GM06990 (cell line): ENCODE data around the gene ZNF33A.

Source experiments
- DNase-seq: peaks from one replicate; pipeline ENCODE4 v3.0.0-alpha.2; 2011; ENCODE audit not compliant: insufficient read length; ENCODE audit errors: extremely low read depth
- H3K27me3 ChIP-seq: replicated peaks from 2 replicates; pipeline ENCODE4 v1.6.0; 2011; ENCODE audit warnings: low read length; ENCODE audit not compliant: control insufficient read depth, insufficient read depth
- H3K36me3 ChIP-seq: 2 replicates; pipeline ENCODE4 v1.5.1; 2011; ENCODE audit warnings: low read length; ENCODE audit not compliant: control insufficient read depth, insufficient read depth
- H3K4me3 ChIP-seq: replicated peaks from 2 replicates; pipeline ENCODE4 v1.5.1; 2011; ENCODE audit warnings: low read depth, mild to moderate bottlenecking, control low read depth, low read length
- TF ChIP-seq, protein P1 (sequence below): IDR thresholded peaks from 2 replicates; pipeline ENCODE4 v1.5.1; 2011; ENCODE audit warnings: low read length, control low read depth, mild to moderate bottlenecking, inconsistent platforms; ENCODE audit not compliant: insufficient read depth, poor library complexity, severe bottlenecking

The ZNF33A gene

DNA sequence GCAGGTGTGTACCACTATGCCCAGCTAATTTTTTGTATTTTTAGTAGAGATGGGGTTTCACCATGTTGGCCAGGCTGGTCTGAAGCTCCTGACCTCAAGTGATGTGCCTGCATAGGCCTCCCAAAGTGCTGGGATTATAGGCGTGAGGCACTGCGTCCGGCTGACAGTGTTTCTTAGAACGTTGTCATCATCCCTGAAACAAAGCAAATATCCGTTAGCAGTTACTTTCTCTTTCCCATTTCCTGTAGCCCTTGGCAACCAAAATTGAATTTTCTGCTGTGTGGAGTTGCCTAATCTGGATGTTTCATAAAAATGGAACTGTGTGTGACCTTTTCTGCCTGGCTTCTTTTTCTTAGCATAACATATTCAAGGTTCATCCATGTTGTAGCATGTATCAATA is 22.4 kb downstream of the ZNF33A start:
- H3K27me3 ChIP-seq: no peaks in the 10 kb centered on the region
- peaks cover 3% of the 10 kb centered on the region for H3K36me3 ChIP-seq
- no peak for DNase-seq
- TF ChIP-seq, protein P1, sequence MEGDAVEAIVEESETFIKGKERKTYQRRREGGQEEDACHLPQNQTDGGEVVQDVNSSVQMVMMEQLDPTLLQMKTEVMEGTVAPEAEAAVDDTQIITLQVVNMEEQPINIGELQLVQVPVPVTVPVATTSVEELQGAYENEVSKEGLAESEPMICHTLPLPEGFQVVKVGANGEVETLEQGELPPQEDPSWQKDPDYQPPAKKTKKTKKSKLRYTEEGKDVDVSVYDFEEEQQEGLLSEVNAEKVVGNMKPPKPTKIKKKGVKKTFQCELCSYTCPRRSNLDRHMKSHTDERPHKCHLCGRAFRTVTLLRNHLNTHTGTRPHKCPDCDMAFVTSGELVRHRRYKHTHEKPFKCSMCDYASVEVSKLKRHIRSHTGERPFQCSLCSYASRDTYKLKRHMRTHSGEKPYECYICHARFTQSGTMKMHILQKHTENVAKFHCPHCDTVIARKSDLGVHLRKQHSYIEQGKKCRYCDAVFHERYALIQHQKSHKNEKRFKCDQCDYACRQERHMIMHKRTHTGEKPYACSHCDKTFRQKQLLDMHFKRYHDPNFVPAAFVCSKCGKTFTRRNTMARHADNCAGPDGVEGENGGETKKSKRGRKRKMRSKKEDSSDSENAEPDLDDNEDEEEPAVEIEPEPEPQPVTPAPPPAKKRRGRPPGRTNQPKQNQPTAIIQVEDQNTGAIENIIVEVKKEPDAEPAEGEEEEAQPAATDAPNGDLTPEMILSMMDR: no peak
- H3K4me3 ChIP-seq: no peak overlapping the region

DNA sequence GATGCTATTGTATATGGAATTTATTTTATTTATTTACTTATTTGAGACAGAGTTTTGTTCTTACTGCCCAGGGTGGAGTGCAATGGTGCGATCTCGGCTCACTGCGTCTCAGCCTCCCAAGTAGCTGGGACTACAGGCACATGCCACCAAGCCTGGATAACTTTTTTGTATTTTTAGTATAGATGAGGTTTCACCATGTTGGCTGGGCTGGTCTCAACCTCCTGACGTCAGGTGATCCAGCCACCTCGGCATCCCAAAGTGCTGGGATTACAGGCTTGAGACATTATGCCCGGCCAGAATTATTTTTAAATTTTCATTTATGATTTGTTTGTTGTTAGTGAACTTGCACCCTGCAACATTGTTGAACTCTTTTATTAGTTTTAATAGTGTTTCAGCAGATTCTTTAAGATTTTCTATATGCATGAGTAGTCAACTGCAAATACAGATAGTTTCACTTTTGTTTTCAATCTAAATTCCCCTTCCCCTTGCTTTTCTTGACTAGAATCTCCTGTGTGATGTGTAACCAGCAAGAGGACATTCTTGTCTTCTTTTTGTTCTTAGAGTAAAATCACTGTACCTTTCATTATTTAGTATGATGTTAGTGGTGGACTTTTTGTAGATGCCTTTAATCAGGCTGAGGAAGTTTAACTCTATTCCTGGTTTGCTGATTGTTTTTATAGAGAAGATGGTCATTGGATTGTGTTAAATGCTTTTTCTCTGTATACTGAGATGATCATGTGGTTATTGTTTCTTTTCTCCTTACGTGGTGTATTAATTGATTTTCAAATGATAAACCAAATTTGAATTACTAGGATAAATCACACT is 27.8 kb downstream of the ZNF33A start:
- peak overlapping the region; percentile 59 for H3K4me3 ChIP-seq
- H3K27me3 ChIP-seq: no peaks in the 10 kb centered on the region
- TF ChIP-seq, protein P1: no peak
- peaks cover 1% of the 10 kb centered on the region for H3K36me3 ChIP-seq
- peak; percentile 45 for DNase-seq

DNA sequence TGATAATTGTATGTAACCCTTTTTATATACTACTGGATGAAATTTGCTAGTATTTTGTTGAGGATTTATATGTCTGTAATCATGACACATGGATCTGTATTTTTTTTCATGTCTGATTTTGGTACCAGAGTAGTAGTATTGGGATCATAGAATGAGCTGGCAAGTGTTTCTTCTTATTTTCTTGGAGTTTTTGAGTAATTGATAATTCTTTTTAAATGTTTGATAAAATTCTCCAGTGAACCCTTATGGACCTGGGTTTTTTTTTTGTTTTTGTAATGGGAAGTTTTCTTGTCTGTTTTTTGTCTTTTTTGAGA is 28.4 kb downstream of the ZNF33A start:
- DNase-seq: no peak
- H3K36me3 ChIP-seq: peaks cover 1% of the 10 kb centered on the region
- TF ChIP-seq, protein P1: no peak
- H3K27me3 ChIP-seq: no peaks in the 10 kb centered on the region
- no peak overlapping the region for H3K4me3 ChIP-seq

DNA sequence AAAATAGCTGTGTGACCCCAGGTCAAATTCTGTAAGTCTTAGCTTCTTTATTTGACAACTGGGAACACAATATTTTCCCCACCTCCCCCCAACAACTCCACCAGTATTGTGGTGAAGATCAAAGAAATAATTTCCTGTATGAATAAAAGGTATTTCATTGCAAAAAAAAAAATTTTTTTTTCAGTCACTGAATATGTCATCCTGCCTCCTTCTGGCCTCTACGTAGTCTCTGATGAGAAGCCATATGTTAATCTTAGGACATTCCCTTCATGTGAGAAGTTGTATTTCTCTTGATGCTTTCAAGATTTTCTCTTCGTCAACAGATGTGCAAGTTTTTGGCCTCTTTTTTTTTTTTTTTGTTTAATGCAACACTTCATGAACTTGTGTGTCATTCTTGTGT is 33.0 kb downstream of the ZNF33A start:
- no peak for DNase-seq
- no peak overlapping the region for H3K4me3 ChIP-seq
- no peaks in the 10 kb centered on the region; the same call in none of the 2 replicates for H3K36me3 ChIP-seq
- TF ChIP-seq, protein P1: no peak
- no peaks in the 10 kb centered on the region for H3K27me3 ChIP-seq

DNA sequence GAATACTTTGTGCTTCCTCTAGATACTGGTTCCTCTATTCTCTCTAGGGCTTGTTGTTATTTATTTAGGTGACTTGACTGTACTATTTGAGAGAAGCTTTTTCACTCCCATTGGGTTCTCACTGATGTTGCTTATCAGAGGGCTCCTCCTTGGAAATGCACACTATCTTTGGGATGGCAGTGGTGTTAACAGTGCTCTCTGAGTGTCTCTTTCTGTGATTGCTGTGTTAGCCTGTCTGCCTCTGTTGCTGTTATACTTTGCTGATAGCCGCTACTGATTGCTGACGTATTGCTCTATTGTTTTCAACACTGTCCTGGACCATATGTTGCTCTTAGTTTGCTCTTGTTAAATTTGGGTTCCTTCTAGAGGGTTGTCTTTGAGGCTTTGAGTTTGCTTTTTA is 34.7 kb downstream of the ZNF33A start:
- TF ChIP-seq, protein P1: no peak
- DNase-seq: no peak
- H3K4me3 ChIP-seq: no peak overlapping the region
- H3K27me3 ChIP-seq: no peaks in the 10 kb centered on the region
- H3K36me3 ChIP-seq: no peaks in the 10 kb centered on the region; the same call in none of the 2 replicates
